PFSK-1 (cell line): Measurements from ENCODE around the gene CYBA.

Experiments
- FOXP2 ChIP-seq: optimal IDR thresholded peaks from 2 replicates; pipeline ENCODE3; 2011; ENCODE audit warnings: borderline replicate concordance, control low read depth, inconsistent platforms; ENCODE audit not compliant: insufficient read depth; ENCODE audit errors: extremely low read length, extremely low read depth
- POLR2AphosphoS5 ChIP-seq: IDR thresholded peaks from 2 replicates; pipeline ENCODE4 v1.6.1; 2012; ENCODE audit warnings: low read depth, mild to moderate bottlenecking, control low read depth, low read length, moderate library complexity
- REST ChIP-seq, 2 experiments: IDR thresholded peaks; 2 replicates each; pipeline versions ENCODE4 v1.6.1 to v1.8.0; 2011 to 2012; ENCODE audit warnings: low read depth in 2 of 2, low read length in 2 of 2, control low read depth in 1 of 2, inconsistent platforms in 1 of 2, mild to moderate bottlenecking in 1 of 2, moderate library complexity in 1 of 2; ENCODE audit not compliant: insufficient read depth in 1 of 2
- SIN3A ChIP-seq: IDR thresholded peaks from 2 replicates; pipeline ENCODE4 v1.6.1; 2012; ENCODE audit warnings: mild to moderate bottlenecking, low read length, moderate library complexity, borderline replicate concordance; ENCODE audit not compliant: insufficient read depth
- TAF1 ChIP-seq: IDR thresholded peaks from 2 replicates; pipeline ENCODE4 v1.6.1; 2012; ENCODE audit warnings: low read length, control low read depth, borderline replicate concordance; ENCODE audit not compliant: insufficient read depth

The CYBA gene

GRCh38 chr16:88634141-88634993 lies 16.5 kb downstream of the CYBA start:
- TF ChIP-seq SIN3A, result no peak
- TF ChIP-seq FOXP2, result no peak
- TF ChIP-seq POLR2AphosphoS5, result no peak
- TF ChIP-seq REST (IDR thresholded peaks at IDR 0.05; ENCODE audit: insufficient read depth in 1 of 2, low read depth in 2 of 2, low read length in 2 of 2), result no peak
- no peak for TF ChIP-seq TAF1

- TF ChIP-seq FOXP2 (no peak), TAF1 (no peak), SIN3A (no peak)
Observed at GRCh38 chr16:88633684-88634140, 17.1 kb downstream of the CYBA start.

- no peak for TF ChIP-seq REST (IDR thresholded peaks at IDR 0.05; ENCODE audit: insufficient read depth in 1 of 2, low read depth in 2 of 2, low read length in 2 of 2)
- no peak for TF ChIP-seq FOXP2
Observed at GRCh38 chr16:88632587-88632930, 18.3 kb downstream of the CYBA start.

- TF ChIP-seq REST (IDR thresholded peaks at IDR 0.05; ENCODE audit: insufficient read depth in 1 of 2, low read depth in 2 of 2, low read length in 2 of 2) (no peak), TAF1 (no peak), FOXP2 (no peak), SIN3A (no peak), POLR2AphosphoS5 (no peak)
Observed at GRCh38 chr16:88631920-88632586, 18.8 kb downstream of the CYBA start.

- TF ChIP-seq TAF1, result no peak
Observed at GRCh38 chr16:88631384-88631783, 19.5 kb downstream of the CYBA start.

- no peak for TF ChIP-seq POLR2AphosphoS5
- TF ChIP-seq SIN3A, result no peak
- no peak for TF ChIP-seq REST (IDR thresholded peaks at IDR 0.05; ENCODE audit: insufficient read depth in 1 of 2, low read depth in 2 of 2, low read length in 2 of 2)
- no peak for TF ChIP-seq TAF1
- no peak for TF ChIP-seq FOXP2
Observed at GRCh38 chr16:88630941-88631340, 19.9 kb downstream of the CYBA start.
